OCI-LY7 (cell line): ENCODE data around the gene DHRSX. TPM values are rescaled to one million over a fixed set of nuclear protein-coding genes. Genes with fewer than 3 reads are reported as not detected.

Source experiments
- BruUV-seq: library from RNA; stranded (reverse); fragments of 400-500 nt; replicated peaks from 2 replicates; lab custom pipeline; 2021; lab: Mats Ljungman, UMichigan
- CTCF ChIA-PET: fragments of 300-600 bp; sonication (Branson Sonifier 250); formaldehyde crosslinking; loops from one replicate; lab custom pipeline; 2022; ENCODE audit warnings: antibody characterized with exemption; ENCODE audit not compliant: unreplicated experiment; lab: Charles Lee
- POLR2A ChIA-PET: fragments of 300-600 bp; sonication (Branson Sonifier 250); formaldehyde crosslinking; loops from one replicate; lab custom pipeline; 2022; ENCODE audit warnings: antibody characterized with exemption; lab: Charles Lee
- DNase-seq: peaks from one replicate; pipeline ENCODE4 v3.0.0-alpha.2; 2015; ENCODE audit warnings: low spot score
- H2AFZ ChIP-seq: fragments of 200-600 bp; sonication (generic), shearing (Covaris generic); 2 replicates; pipeline ENCODE4 v1.6.1; 2014; ENCODE audit warnings: mild to moderate bottlenecking, antibody characterized with exemption, low read length, moderate library complexity
- H3K27ac ChIP-seq: fragments of 200-600 bp; sonication (generic); 2 replicates; pipeline ENCODE4 v1.5.1; 2014; ENCODE audit warnings: mixed run types, low read depth, mild to moderate bottlenecking, moderate library complexity, low read length, inconsistent platforms; ENCODE audit not compliant: poor library complexity, severe bottlenecking
- H3K36me3 ChIP-seq: fragments of 200-600 bp; sonication (generic); 2 replicates; pipeline ENCODE4 v1.6.1; 2014; ENCODE audit warnings: mild to moderate bottlenecking, antibody characterized with exemption, low read length, moderate library complexity, mixed read lengths; ENCODE audit not compliant: insufficient read depth
- H3K4me1 ChIP-seq: fragments of 200-600 bp; sonication (generic); 2 replicates; pipeline ENCODE4 v1.5.1; 2014; ENCODE audit warnings: mild to moderate bottlenecking, low read length; ENCODE audit not compliant: insufficient read depth, poor library complexity, severe bottlenecking
- H3K4me2 ChIP-seq: fragments of 200-600 bp; sonication (generic); 2 replicates; pipeline ENCODE4 v1.6.1; 2014; ENCODE audit warnings: mild to moderate bottlenecking, low read length
- H3K4me3 ChIP-seq: fragments of 200-600 bp; sonication (generic); 2 replicates; pipeline ENCODE4 v1.5.1; 2014; ENCODE audit warnings: mild to moderate bottlenecking, low read depth, low read length; ENCODE audit not compliant: poor library complexity, severe bottlenecking
- H3K79me2 ChIP-seq: fragments of 200-600 bp; sonication (generic); 2 replicates; pipeline ENCODE4 v1.6.1; 2016; ENCODE audit warnings: low read depth, mild to moderate bottlenecking, low read length, moderate library complexity, mixed read lengths; ENCODE audit not compliant: insufficient read depth
- H3K9me2 ChIP-seq: fragments of 200-600 bp; sonication (generic); 2 replicates; pipeline ENCODE4 v1.6.1; 2016; ENCODE audit warnings: mild to moderate bottlenecking, low read length, mixed read lengths; ENCODE audit not compliant: insufficient read depth
- H3K9me3 ChIP-seq: fragments of 200-600 bp; sonication (generic); 2 replicates; pipeline ENCODE4 v1.6.1; 2014; ENCODE audit warnings: mild to moderate bottlenecking, mixed run types, low read length, mixed read lengths
- H4K20me1 ChIP-seq: fragments of 200-600 bp; sonication (generic); 2 replicates; pipeline ENCODE4 v1.6.1; 2014; ENCODE audit warnings: mild to moderate bottlenecking, antibody characterized with exemption, low read length, moderate library complexity, mixed read lengths; ENCODE audit not compliant: insufficient read depth
- EZH2phosphoT487 ChIP-seq: fragments of 200-600 bp; sonication (generic); IDR thresholded peaks from 2 replicates; pipeline ENCODE4 v1.6.1; 2018; ENCODE audit warnings: low read depth, borderline replicate concordance, mild to moderate bottlenecking, mixed run types, antibody characterized with exemption, low read length, moderate library complexity, mixed read lengths
- intact Hi-C: fragments of 100-400 bp; cut with micrococcal nuclease; formaldehyde crosslinking; loops from one replicate; pipeline ENCODE4 v1.10.0; 2022; ENCODE audit not compliant: unreplicated experiment
- total RNA-seq, 2 experiments: library from RNA; depleted of rRNA in 1 of 2; stranded (reverse); fragments of >200 nt in 1 of 2; shearing (Covaris generic) in 1 of 2; gene quantifications; 2 replicates each; pipeline ENCODE4 v1.2.3, GENCODE V29; 2014 to 2022
- TF ChIP-seq, protein P1 (sequence below): fragments of 200-600 bp; sonication (generic); conservative IDR thresholded peaks from 2 replicates; pipeline ENCODE4 v1.5.1; 2014; ENCODE audit warnings: mild to moderate bottlenecking, antibody characterized with exemption, low read length, moderate library complexity, mixed read lengths

The DHRSX gene
- total RNA-seq, 2 experiments from 2014 or later = 25.2 to 30.9 TPM

GRCh38 chrX:2188840-2189239 is 311.9 kb downstream of the DHRSX start:
- Histone ChIP-seq H3K9me2 (no peaks in the 10 kb centered on the region), H3K9me3 (peaks cover 7% of the 10 kb centered on the region), H2AFZ (no peak overlapping the region), H3K36me3 (no peaks in the 10 kb centered on the region), H3K4me3 (no peak overlapping the region), H4K20me1 (no peaks in the 10 kb centered on the region), H3K27ac (no peak overlapping the region), H3K4me2 (no peak overlapping the region), H3K79me2 (no peaks in the 10 kb centered on the region), H3K4me1 (no peaks in the 10 kb centered on the region)
- CTCF ChIA-PET = no interaction called here
- TF ChIP-seq, protein P1, sequence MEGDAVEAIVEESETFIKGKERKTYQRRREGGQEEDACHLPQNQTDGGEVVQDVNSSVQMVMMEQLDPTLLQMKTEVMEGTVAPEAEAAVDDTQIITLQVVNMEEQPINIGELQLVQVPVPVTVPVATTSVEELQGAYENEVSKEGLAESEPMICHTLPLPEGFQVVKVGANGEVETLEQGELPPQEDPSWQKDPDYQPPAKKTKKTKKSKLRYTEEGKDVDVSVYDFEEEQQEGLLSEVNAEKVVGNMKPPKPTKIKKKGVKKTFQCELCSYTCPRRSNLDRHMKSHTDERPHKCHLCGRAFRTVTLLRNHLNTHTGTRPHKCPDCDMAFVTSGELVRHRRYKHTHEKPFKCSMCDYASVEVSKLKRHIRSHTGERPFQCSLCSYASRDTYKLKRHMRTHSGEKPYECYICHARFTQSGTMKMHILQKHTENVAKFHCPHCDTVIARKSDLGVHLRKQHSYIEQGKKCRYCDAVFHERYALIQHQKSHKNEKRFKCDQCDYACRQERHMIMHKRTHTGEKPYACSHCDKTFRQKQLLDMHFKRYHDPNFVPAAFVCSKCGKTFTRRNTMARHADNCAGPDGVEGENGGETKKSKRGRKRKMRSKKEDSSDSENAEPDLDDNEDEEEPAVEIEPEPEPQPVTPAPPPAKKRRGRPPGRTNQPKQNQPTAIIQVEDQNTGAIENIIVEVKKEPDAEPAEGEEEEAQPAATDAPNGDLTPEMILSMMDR = no peak
- no peak for TF ChIP-seq EZH2phosphoT487
- no peak for DNase-seq
- no TSS peak for BruUV-seq
- intact Hi-C loops = no loop called here
- POLR2A ChIA-PET = no interaction called here

DNA sequence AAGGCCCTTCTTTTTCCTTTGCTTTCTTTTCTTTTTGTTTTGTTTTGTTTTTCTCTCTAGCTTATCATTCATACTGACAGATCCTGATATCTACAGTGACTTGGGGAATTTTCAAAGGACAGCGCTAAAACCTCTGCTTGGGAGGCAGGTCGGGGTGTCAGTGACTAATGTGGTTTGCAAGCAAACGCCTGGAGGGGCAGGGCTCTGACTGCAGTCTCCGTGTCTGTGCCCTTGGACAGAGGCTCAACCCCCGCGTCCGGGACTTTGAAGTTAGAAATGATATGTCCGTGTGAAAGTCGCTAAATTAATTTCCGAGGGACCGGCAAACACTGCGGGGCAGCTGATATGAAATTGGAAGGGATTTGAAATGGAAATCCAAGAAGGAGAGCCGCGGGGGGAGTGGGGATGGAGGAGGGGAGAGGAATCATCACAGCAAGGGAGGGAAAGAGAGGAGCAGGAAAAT is 312.4 kb downstream of the DHRSX start:
- intact Hi-C loops = no loop called here
- no peak overlapping the region for H3K4me3 ChIP-seq
- no peaks in the 10 kb centered on the region for H3K9me2 ChIP-seq
- no peaks in the 10 kb centered on the region for H3K79me2 ChIP-seq
- POLR2A ChIA-PET = no interaction called here
- H3K27ac ChIP-seq = no peak overlapping the region
- H3K9me3 ChIP-seq = peaks cover 7% of the 10 kb centered on the region
- no peak overlapping the region for H3K4me2 ChIP-seq
- no peak for TF ChIP-seq EZH2phosphoT487
- TF ChIP-seq, protein P1 = no peak
- CTCF ChIA-PET = no interaction called here
- H4K20me1 ChIP-seq = no peaks in the 10 kb centered on the region
- H2AFZ ChIP-seq = no peak overlapping the region
- no peaks in the 10 kb centered on the region for H3K4me1 ChIP-seq
- DNase-seq = no peak
- H3K36me3 ChIP-seq = no peaks in the 10 kb centered on the region
- BruUV-seq = no TSS peak

GRCh38 chrX:2187352-2188115 is 313.2 kb downstream of the DHRSX start:
- no peaks in the 10 kb centered on the region for H4K20me1 ChIP-seq
- no peaks in the 10 kb centered on the region for H3K79me2 ChIP-seq
- H3K4me2 ChIP-seq = no peak overlapping the region
- intact Hi-C loops = no loop called here
- H2AFZ ChIP-seq = no peak overlapping the region
- no peak overlapping the region for H3K27ac ChIP-seq
- no peaks in the 10 kb centered on the region for H3K4me1 ChIP-seq
- peaks cover 7% of the 10 kb centered on the region for H3K9me3 ChIP-seq
- no peak overlapping the region for H3K4me3 ChIP-seq
- TF ChIP-seq, protein P1 = no peak
- TF ChIP-seq EZH2phosphoT487 = no peak
- no peaks in the 10 kb centered on the region for H3K36me3 ChIP-seq
- ChIA-PET CTCF (no interaction called here), POLR2A (no interaction called here)
- no TSS peak for BruUV-seq
- no peaks in the 10 kb centered on the region for H3K9me2 ChIP-seq
- no peak for DNase-seq
